ENCODE results near the gene KRTAP5-2. TPM values are rescaled to one million over a fixed set of nuclear protein-coding genes. Genes with fewer than 3 reads are reported as not detected.

Gene KRTAP5-2
- total and polyA plus RNA-seq, 2 of the 4 experiments (the other 2 are of a cell fraction) = not detected

- no TSS peak for BruUV-seq (replicated peaks)
- no peak overlapping the region for H3K27ac ChIP-seq (ENCODE audit: insufficient read depth, low read length)
- ATAC-seq (ENCODE audit: low read depth) = no peak
- dilution Hi-C loops (cut with HindIII; ENCODE audit: low sequenced_read_pairs, unreplicated experiment) (no loop called here), in situ Hi-C loops (cut with MboI; ENCODE audit: low sequenced_read_pairs) (no loop called here), intact Hi-C loops (cut with micrococcal nuclease) (no loop called here)
- no peak for DNase-seq
- no peak overlapping the region for H2AK5ac ChIP-seq (ENCODE audit: low read depth, low read length)
- H4K5ac ChIP-seq (ENCODE audit: low read depth, low read length) = no peak overlapping the region
- H3K79me1 ChIP-seq (ENCODE audit: low read depth in 1 of 2, low read length in 2 of 2) = no peaks in the 10 kb centered on the region
- H3K18ac ChIP-seq (ENCODE audit: low read depth, low read length) = no peak overlapping the region
- CTCF ChIA-PET = interaction anchor here (1.4 to 1.9 kb wide), 3 partner anchors 11 to 26 kb away, joined by 3 to 6 read pairs (median 3); no protein-coding TSS in a partner anchor
- H3K9ac ChIP-seq (ENCODE audit: low read depth, low read length) = no peak overlapping the region
- H2AK9ac ChIP-seq (replicated peaks; ENCODE audit: low read depth, low read length, poor library complexity) = no peak overlapping the region
- no peak overlapping the region for H2BK20ac ChIP-seq (ENCODE audit: low read depth, low read length)
- H3K56ac ChIP-seq (ENCODE audit: extremely low read depth, insufficient read depth, low read length) = no peak overlapping the region
- H3K14ac ChIP-seq (replicated peaks; ENCODE audit: low read depth, low read length) = no peak overlapping the region
- WGBS, 2 experiments (ENCODE audit: extremely low coverage in 2 of 2, insufficient read length in 1 of 2) = 58% methylated on average over 2 of the region's 18 CpGs; no CpG with 5 or more reads in 1 of the 2 experiments
- H2BK15ac ChIP-seq (ENCODE audit: low read depth, low read length) = no peak overlapping the region
- H4K20me1 ChIP-seq (ENCODE audit: insufficient read depth, low read length) = no peaks in the 10 kb centered on the region
- no peak overlapping the region for H3K23ac ChIP-seq (ENCODE audit: low read depth, low read length)
- H3K27me3 ChIP-seq (ENCODE audit: control insufficient read depth, insufficient read depth, low read length) = peaks cover 54% of the 10 kb centered on the region
- H3K9me3 ChIP-seq (ENCODE audit: control insufficient read depth, insufficient read depth, low read length) = no peaks in the 10 kb centered on the region
- no peak overlapping the region for H2AFZ ChIP-seq (replicated peaks; ENCODE audit: low read length, poor library complexity)
- no peak overlapping the region for H2BK5ac ChIP-seq (ENCODE audit: low read depth, low read length, poor library complexity, severe bottlenecking)
- H3K4ac ChIP-seq (ENCODE audit: low read depth, low read length) = no peak overlapping the region
- no peaks in the 10 kb centered on the region for H3K36me3 ChIP-seq (ENCODE audit: control insufficient read depth, insufficient read depth, low read length)
- no peak overlapping the region for H3K4me3 ChIP-seq (ENCODE audit: insufficient read depth, low read depth, low read length)
- no peaks in the 10 kb centered on the region for H3K4me1 ChIP-seq (ENCODE audit: control insufficient read depth, insufficient read depth, low read length)
- H2BK120ac ChIP-seq (ENCODE audit: low read depth, low read length) = no peak overlapping the region
- no peaks in the 10 kb centered on the region for H3K9me1 ChIP-seq (ENCODE audit: insufficient read depth, low read length)
- TF ChIP-seq CHD1 (IDR thresholded peaks at IDR 0.05; ENCODE audit: low read depth, low read length) = no peak
- no peak for TF ChIP-seq POLR2A (IDR thresholded peaks at IDR 0.05; ENCODE audit: low read depth, low read length)
- no peak for TF ChIP-seq RAD21 (IDR thresholded peaks at IDR 0.05; ENCODE audit: low read length)
- TF ChIP-seq, protein P1, sequence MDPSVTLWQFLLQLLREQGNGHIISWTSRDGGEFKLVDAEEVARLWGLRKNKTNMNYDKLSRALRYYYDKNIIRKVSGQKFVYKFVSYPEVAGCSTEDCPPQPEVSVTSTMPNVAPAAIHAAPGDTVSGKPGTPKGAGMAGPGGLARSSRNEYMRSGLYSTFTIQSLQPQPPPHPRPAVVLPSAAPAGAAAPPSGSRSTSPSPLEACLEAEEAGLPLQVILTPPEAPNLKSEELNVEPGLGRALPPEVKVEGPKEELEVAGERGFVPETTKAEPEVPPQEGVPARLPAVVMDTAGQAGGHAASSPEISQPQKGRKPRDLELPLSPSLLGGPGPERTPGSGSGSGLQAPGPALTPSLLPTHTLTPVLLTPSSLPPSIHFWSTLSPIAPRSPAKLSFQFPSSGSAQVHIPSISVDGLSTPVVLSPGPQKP (IDR thresholded peaks at IDR 0.05; ENCODE audit: borderline replicate concordance, low read depth, low read length) = no peak
- no peak for TF ChIP-seq BHLHE40 (IDR thresholded peaks at IDR 0.05; ENCODE audit: low read depth, low read length)
- no peak for TF ChIP-seq FOS (IDR thresholded peaks at IDR 0.05; ENCODE audit: low read depth, low read length)
- no peak for TF ChIP-seq MAZ (IDR thresholded peaks at IDR 0.05; ENCODE audit: borderline replicate concordance, low read depth, low read length)
- TF ChIP-seq CTCF (conservative IDR thresholded peaks at IDR 0.05; ENCODE audit: low read depth, low read length) = no peak
- TF ChIP-seq NFE2L2 (IDR thresholded peaks at IDR 0.05; ENCODE audit: low read depth, low read length) = no peak
- TF ChIP-seq MXI1 (IDR thresholded peaks at IDR 0.05; ENCODE audit: borderline replicate concordance, low read depth, low read length) = no peak
- no peak for TF ChIP-seq RCOR1 (IDR thresholded peaks at IDR 0.05; ENCODE audit: insufficient replicate concordance, low read length)
- TF ChIP-seq CEBPB (IDR thresholded peaks at IDR 0.05; ENCODE audit: low read depth, low read length) = no peak
- no peak for TF ChIP-seq SMC3 (IDR thresholded peaks at IDR 0.05; ENCODE audit: low read depth, low read length)
- TF ChIP-seq RFX5 (IDR thresholded peaks at IDR 0.05; ENCODE audit: low read depth, low read length) = no peak
- TF ChIP-seq, protein P2, sequence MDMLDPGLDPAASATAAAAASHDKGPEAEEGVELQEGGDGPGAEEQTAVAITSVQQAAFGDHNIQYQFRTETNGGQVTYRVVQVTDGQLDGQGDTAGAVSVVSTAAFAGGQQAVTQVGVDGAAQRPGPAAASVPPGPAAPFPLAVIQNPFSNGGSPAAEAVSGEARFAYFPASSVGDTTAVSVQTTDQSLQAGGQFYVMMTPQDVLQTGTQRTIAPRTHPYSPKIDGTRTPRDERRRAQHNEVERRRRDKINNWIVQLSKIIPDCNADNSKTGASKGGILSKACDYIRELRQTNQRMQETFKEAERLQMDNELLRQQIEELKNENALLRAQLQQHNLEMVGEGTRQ (IDR thresholded peaks at IDR 0.05; ENCODE audit: low read depth, low read length) = no peak
- TF ChIP-seq MAFK (IDR thresholded peaks at IDR 0.05; ENCODE audit: low read depth, low read length) = no peak
- H4K91ac ChIP-seq (ENCODE audit: insufficient read depth, low read depth, low read length) = no peak overlapping the region
- no peak overlapping the region for H4K8ac ChIP-seq (ENCODE audit: low read depth in 2 of 2, low read length in 2 of 2)
- POLR2A ChIA-PET (ENCODE audit: unreplicated experiment) = no interaction called here
- no peak overlapping the region for H3K4me2 ChIP-seq (ENCODE audit: low read depth, low read length)
Observed at GRCh38 chr11:1639102-1639620, 41.1 kb upstream of the KRTAP5-2 start.
